H1 (cell line): ENCODE results near the gene TK1. TPM values are rescaled to one million over a fixed set of nuclear protein-coding genes. Genes with fewer than 3 reads are reported as not detected.

Experiments used
- ATF2 ChIP-seq: IDR thresholded peaks from 2 replicates; pipeline ENCODE4 v1.6.1; 2012; ENCODE audit warnings: low read length, inconsistent platforms
- CBX8 ChIP-seq: fragments of 300-800, 300-1000 bp; sonication (generic); IDR thresholded peaks from 2 replicates; pipeline ENCODE4 v1.7.1; 2016; ENCODE audit warnings: low read depth, low read length, borderline replicate concordance
- JUND ChIP-seq: IDR thresholded peaks from 2 replicates; pipeline ENCODE4 v1.6.1; 2011; ENCODE audit warnings: mild to moderate bottlenecking, improper control_type of control experiment, low read length
- NRF1 ChIP-seq: IDR thresholded peaks from 2 replicates; pipeline ENCODE4 v1.6.1; 2011; ENCODE audit warnings: mild to moderate bottlenecking, low read depth, low read length, improper control_type of control experiment
- polyA plus RNA-seq, 7 experiments: library from polyadenylated mRNA; depleted of rRNA in 3 of 7; stranded (reverse) in 5 of 7; unstranded in 2 of 7; fragments of >200 nt in 5 of 7; fragments of 200-250 nt in 2 of 7; gene quantifications; 1 replicate in 5 of 7; 2 replicates in 1 of 7; 4 replicates in 1 of 7; pipeline versions ENCODE4 v1.2.1 to v1.2.3, GENCODE V29; 2011 to 2013; ENCODE audit warnings: missing spikeins in 2 of 7, mixed read lengths in 2 of 7
- total RNA-seq: library from RNA; stranded (reverse); fragmentation: NEBNext Ultra II Directional; extraction: Animal tissue kit (Norgen Biotek cat#: 25700); gene quantifications from 2 replicates; pipeline ENCODE4 v1.2.1, GENCODE V29; 2021
- TF ChIP-seq, protein P1 (sequence below): IDR thresholded peaks from 2 replicates; pipeline ENCODE4 v1.6.1; 2012; ENCODE audit warnings: inconsistent platforms

TK1 gene
- total and polyA plus RNA-seq, 2 of the 8 experiments (the other 6 are each of a cell fraction or from before 2014, with no cell fraction given) = 66.9 to 147 TPM

DNA sequence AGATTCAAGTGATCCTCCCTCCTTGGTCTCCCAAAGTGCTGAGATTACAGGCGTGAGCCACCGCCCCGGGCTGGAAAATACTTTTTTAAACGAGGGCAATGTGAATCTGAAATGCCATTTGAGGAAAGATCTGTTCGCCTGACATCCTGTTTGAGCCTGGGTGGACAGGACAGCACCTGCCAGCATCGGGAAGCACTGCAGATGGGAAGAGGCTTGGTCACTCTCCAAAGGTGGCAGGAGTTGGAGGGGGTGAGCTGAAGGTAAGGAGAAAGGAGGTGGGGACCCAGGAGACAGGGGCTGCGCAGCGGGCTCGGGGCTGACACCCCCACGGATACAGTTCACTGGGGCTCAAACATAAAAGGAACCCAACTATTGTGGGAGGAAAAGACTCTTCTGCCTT, 23.3 kb upstream of the TK1 start (continued):
- no peak for TF ChIP-seq ATF2
- no peak for TF ChIP-seq NRF1
- TF ChIP-seq CBX8 = no peak
- TF ChIP-seq, protein P1, sequence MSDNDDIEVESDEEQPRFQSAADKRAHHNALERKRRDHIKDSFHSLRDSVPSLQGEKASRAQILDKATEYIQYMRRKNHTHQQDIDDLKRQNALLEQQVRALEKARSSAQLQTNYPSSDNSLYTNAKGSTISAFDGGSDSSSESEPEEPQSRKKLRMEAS = no peak
- TF ChIP-seq JUND = no peak
